COLO668 (cell line): ENCODE data around the gene TBXAS1.

ENCODE experiments used
- DNase-seq: peaks from one replicate; lab custom pipeline; 2025; ENCODE audit not compliant: unreplicated experiment; lab: John Stamatoyannopoulos, UW

The TBXAS1 gene

GRCh38 chr7:139995017-139995915 lies 166.2 kb downstream of the TBXAS1 start:
- no peak for DNase-seq

DNA sequence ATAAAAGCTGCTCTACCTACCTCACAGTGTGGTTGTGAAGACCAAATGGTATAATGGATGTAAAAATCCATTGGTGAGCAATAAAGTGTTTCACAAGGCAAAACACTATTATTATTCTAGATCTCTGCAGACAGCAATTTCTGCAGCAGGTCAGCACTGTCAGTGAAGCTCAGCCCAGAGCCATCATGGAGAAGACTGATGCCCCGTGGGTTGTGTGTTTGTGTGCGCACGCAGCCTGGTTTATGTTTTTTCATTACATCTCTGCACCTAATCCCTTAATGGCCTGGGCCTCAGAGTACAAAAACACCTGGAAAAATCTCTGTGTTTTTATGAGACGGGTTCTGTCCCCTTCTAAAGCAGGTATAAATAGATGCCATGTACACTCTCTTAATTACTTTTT lies 169.5 kb downstream of the TBXAS1 start:
- DNase-seq = no peak

GRCh38 chr7:139999516-139999915 lies 170.5 kb downstream of the TBXAS1 start:
- DNase-seq = no peak

DNA sequence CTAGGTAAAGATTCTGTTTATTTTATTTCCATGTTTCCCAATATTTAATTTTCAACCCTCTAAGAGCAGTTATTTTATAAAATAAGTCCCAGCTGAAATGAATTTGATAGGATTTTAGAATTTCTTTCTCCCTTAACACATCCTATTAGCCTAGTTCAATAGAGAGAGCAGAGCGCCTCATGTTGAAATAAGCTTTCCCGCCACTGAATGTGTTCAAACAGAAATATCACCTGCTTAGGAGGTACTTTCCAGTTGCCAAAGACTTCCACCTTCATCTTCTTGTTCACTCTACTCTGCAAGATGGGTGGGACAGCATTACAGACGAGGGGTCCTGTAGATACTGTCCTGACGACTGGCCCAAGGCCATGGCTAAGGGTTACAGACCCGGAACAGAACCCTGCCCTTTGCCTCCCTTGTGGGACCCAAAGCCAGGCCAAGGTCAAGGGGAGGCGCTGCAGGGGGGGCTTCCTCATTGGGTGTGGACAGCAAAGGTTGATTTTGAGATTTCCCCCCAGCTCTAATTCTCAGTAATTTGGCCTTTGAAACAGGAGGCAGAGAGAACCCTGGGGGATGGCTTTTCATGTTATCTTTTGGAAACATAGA lies 171.7 kb downstream of the TBXAS1 start:
- DNase-seq = no peak

GRCh38 chr7:140003913-140004382 lies 174.9 kb downstream of the TBXAS1 start:
- DNase-seq = peak; percentile 11

- no peak for DNase-seq
Measured at GRCh38 chr7:140004672-140005071, 175.6 kb downstream of the TBXAS1 start.

- no peak for DNase-seq
Measured at GRCh38 chr7:140005341-140005740, 176.3 kb downstream of the TBXAS1 start.

- peak; percentile 22 for DNase-seq
Measured at GRCh38 chr7:140005754-140006503, 176.9 kb downstream of the TBXAS1 start.

DNA sequence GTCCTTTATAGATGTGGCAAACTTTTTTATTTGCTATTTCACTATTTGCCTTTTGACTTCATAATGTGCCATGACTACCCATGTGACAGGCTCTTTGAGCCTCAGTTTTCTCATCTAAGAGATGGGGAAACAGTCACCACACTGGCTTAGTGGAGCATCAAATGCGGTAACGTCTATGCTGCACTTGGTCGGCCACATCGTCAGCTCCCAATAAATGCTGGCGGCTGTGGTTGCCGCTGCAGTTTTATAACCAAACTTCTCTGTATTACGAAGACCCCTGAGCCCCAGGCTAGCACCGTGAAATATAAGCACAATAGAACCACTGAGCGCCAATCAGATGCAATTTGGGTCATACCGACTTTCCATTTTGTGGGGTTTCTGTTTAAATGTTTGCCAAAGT lies 177.5 kb downstream of the TBXAS1 start:
- DNase-seq = no peak

DNA sequence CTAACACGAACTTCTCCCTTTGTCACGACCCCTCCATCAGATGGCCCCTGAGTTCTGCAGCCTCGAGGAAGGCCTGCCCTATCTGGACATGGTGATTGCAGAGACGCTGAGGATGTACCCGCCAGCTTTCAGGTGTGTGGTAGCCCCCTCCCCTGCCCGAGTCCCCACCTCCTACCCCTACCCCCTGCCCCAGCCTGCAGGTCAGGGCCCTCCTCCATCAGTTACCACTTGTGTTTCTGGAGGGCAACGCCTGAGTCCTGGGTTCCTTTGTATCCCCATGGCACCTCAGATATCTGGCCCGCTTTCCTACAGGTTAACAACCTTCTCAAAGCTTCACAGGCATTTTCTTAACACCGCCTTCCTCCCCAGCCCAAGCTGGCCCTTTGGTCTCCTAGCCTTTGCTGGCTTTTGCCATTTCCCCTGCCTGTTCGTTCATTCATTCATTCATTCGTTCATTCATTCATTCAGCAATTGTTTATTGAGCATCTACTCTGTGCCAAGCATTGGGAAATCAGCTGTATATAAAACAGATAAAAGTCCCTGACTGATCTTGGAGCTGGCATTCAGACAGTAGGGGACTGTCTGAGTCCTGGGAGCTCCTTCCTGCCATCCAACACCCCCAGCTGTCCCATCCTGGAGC lies 178.1 kb downstream of the TBXAS1 start:
- DNase-seq = no peak

- no peak for DNase-seq
Measured at GRCh38 chr7:140008755-140009610, 179.9 kb downstream of the TBXAS1 start.

- DNase-seq = peak; percentile 23
Measured at GRCh38 chr7:140009735-140010134, 180.7 kb downstream of the TBXAS1 start.

GRCh38 chr7:140010194-140010895 lies 181.3 kb downstream of the TBXAS1 start:
- DNase-seq = no peak

DNA sequence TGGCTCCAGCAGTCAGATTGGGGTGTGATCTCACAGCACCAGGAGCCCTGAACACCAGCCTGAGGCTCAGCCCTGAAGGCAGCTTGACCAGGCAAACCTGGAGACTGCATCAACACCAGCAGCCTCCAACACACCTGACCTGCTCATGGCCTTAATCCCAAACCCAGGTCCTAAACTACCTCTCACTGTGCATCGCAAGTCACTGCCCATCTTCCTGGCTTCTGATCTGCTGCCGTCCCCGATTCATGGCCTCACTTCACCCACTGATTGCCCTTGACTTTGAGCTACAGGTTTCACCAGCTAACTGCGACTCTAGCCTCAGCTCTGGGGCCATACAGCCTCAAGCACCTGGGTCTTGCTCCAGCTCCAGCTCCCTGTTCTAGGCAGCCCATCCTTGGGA lies 184.6 kb downstream of the TBXAS1 start:
- DNase-seq = no peak

GRCh38 chr7:140014123-140014522 lies 185.1 kb downstream of the TBXAS1 start:
- DNase-seq = no peak

- no peak for DNase-seq
Measured at GRCh38 chr7:140015471-140015970, 186.5 kb downstream of the TBXAS1 start.

DNA sequence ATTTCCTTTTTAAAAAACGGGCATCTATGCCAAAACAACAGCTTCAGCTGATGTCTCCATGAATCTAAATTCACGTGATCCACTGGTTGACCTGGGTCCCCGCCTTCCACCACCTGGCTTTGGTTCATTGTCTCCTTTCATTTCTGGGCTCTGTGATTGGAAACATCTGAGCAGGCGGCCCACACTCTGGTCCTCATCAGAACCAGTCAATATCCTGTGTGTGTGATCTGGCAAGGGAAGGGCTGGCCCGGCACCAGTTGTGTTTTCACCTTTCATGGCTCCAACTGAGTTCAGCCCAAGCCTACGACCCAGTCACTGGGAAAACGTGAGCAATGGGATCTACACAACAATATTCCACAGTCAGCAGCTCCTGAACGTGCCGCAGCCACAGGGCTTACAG lies 187.5 kb downstream of the TBXAS1 start:
- no peak for DNase-seq

- DNase-seq = no peak
Measured at GRCh38 chr7:140017034-140017433, 188.0 kb downstream of the TBXAS1 start.

GRCh38 chr7:140017543-140017942 lies 188.5 kb downstream of the TBXAS1 start:
- DNase-seq = no peak
